ENCODE results near the gene NUBP2. TPM values are rescaled to one million over a fixed set of nuclear protein-coding genes. Genes with fewer than 3 reads are reported as not detected.

NUBP2 gene
- total and polyA plus RNA-seq, 2 donors (not counting 3 experiments of a cell fraction or from before 2014, with no cell fraction given): 55.0 to 69.6 TPM

- no peaks in the 10 kb centered on the region for H3K9me3 ChIP-seq (replicated peaks; ENCODE audit: control insufficient read depth, insufficient read depth, low read length)
- CTCF ChIA-PET: no interaction called here
- no peak overlapping the region for H3K9ac ChIP-seq (replicated peaks; ENCODE audit: extremely low read depth, insufficient read depth, low read length)
- H3K9me1 ChIP-seq (replicated peaks; ENCODE audit: control insufficient read depth, extremely low read depth, insufficient read depth, low read length): no peaks in the 10 kb centered on the region
- no peaks in the 10 kb centered on the region for H3K79me2 ChIP-seq (ENCODE audit: control insufficient read depth, insufficient read depth, low read length)
- DNase-seq (ENCODE audit: low read depth, low spot score) (no peak), FAIRE-seq (no peak)
- H3K27ac ChIP-seq (ENCODE audit: insufficient read depth, low read depth, low read length): no peak overlapping the region
- no peaks in the 10 kb centered on the region for H3K4me1 ChIP-seq (ENCODE audit: control insufficient read depth, extremely low read depth, insufficient read depth, low read length)
- peaks cover 0 to 27% of the 10 kb centered on the region in 2 experiments for H3K36me3 ChIP-seq (ENCODE audit: control insufficient read depth in 2 of 2, extremely low read depth in 1 of 2, insufficient read depth in 2 of 2, low read length in 2 of 2)
- no peaks in the 10 kb centered on the region for H4K20me1 ChIP-seq (replicated peaks; ENCODE audit: control insufficient read depth, extremely low read depth, insufficient read depth, low read length)
- no peak overlapping the region for H3K4me2 ChIP-seq (ENCODE audit: insufficient read depth, low read length)
- no peak for TF ChIP-seq POLR2A (IDR thresholded peaks at IDR 0.05; ENCODE audit: low read depth, low read length)
- TF ChIP-seq EZH2 (IDR thresholded peaks at IDR 0.05; ENCODE audit: borderline replicate concordance, low read depth, low read length, severe bottlenecking): no peak
- TF ChIP-seq MAX (IDR thresholded peaks at IDR 0.05; ENCODE audit: insufficient read depth, insufficient read length): no peak
- TF ChIP-seq POLR2AphosphoS5 (IDR thresholded peaks at IDR 0.05; ENCODE audit: insufficient read depth, low read depth, low read length): no peak
- POLR2A ChIA-PET: no interaction called here
- BruUV-seq (replicated peaks): no TSS peak
- no peak overlapping the region for H2AFZ ChIP-seq (ENCODE audit: low read depth, low read length)
- no peaks in the 10 kb centered on the region for H3K27me3 ChIP-seq (ENCODE audit: control insufficient read depth in 2 of 2, insufficient read depth in 2 of 2, low read length in 2 of 2)
- dilution Hi-C loops (cut with MboI; ENCODE audit: extremely low pct_ligation_motif_present, low sequenced_read_pairs) (no loop called here), intact Hi-C loops (cut with micrococcal nuclease) (no loop called here)
- H3K4me3 ChIP-seq (replicated peaks in 1 of 3; ENCODE audit: insufficient read depth in 1 of 3, low read depth in 1 of 3, low read length in 3 of 3): no peak overlapping the region
These were observed 25.9 kb downstream of the NUBP2 start for GRCh38 chr16:1808691-1809090.

- no peaks in the 10 kb centered on the region for H3K4me1 ChIP-seq (ENCODE audit: control insufficient read depth, extremely low read depth, insufficient read depth, low read length)
- no peaks in the 10 kb centered on the region for H3K79me2 ChIP-seq (ENCODE audit: control insufficient read depth, insufficient read depth, low read length)
- H3K4me3 ChIP-seq (replicated peaks in 1 of 3; ENCODE audit: insufficient read depth in 1 of 3, low read depth in 1 of 3, low read length in 3 of 3): no peak overlapping the region
- peaks cover 0 to 28% of the 10 kb centered on the region in 2 experiments for H3K36me3 ChIP-seq (ENCODE audit: control insufficient read depth in 2 of 2, extremely low read depth in 1 of 2, insufficient read depth in 2 of 2, low read length in 2 of 2)
- FAIRE-seq (no peak), DNase-seq (ENCODE audit: low read depth, low spot score) (no peak)
- ChIA-PET POLR2A (no interaction called here), CTCF (no interaction called here)
- H3K27me3 ChIP-seq (ENCODE audit: control insufficient read depth in 2 of 2, insufficient read depth in 2 of 2, low read length in 2 of 2): no peaks in the 10 kb centered on the region
- H4K20me1 ChIP-seq (replicated peaks; ENCODE audit: control insufficient read depth, extremely low read depth, insufficient read depth, low read length): no peaks in the 10 kb centered on the region
- no peak overlapping the region for H3K27ac ChIP-seq (ENCODE audit: insufficient read depth, low read depth, low read length)
- no peak overlapping the region for H3K9ac ChIP-seq (replicated peaks; ENCODE audit: extremely low read depth, insufficient read depth, low read length)
- TF ChIP-seq POLR2A (IDR thresholded peaks at IDR 0.05; ENCODE audit: low read depth, low read length) (no peak), MYC (IDR thresholded peaks at IDR 0.05; ENCODE audit: low read depth, low read length) (no peak), GATA2 (IDR thresholded peaks at IDR 0.05; ENCODE audit: insufficient read depth, insufficient read length, low read depth, low read length) (no peak), JUN (IDR thresholded peaks at IDR 0.05; ENCODE audit: borderline replicate concordance, insufficient read depth, insufficient read length, low read depth) (no peak), FOS (IDR thresholded peaks at IDR 0.05; ENCODE audit: borderline replicate concordance, insufficient read depth, low read length) (no peak), MAX (IDR thresholded peaks at IDR 0.05; ENCODE audit: insufficient read depth, insufficient read length) (no peak), POLR2AphosphoS5 (IDR thresholded peaks at IDR 0.05; ENCODE audit: insufficient read depth, low read depth, low read length) (no peak), EZH2 (IDR thresholded peaks at IDR 0.05; ENCODE audit: borderline replicate concordance, low read depth, low read length, severe bottlenecking) (no peak)
- TF ChIP-seq, protein P1, sequence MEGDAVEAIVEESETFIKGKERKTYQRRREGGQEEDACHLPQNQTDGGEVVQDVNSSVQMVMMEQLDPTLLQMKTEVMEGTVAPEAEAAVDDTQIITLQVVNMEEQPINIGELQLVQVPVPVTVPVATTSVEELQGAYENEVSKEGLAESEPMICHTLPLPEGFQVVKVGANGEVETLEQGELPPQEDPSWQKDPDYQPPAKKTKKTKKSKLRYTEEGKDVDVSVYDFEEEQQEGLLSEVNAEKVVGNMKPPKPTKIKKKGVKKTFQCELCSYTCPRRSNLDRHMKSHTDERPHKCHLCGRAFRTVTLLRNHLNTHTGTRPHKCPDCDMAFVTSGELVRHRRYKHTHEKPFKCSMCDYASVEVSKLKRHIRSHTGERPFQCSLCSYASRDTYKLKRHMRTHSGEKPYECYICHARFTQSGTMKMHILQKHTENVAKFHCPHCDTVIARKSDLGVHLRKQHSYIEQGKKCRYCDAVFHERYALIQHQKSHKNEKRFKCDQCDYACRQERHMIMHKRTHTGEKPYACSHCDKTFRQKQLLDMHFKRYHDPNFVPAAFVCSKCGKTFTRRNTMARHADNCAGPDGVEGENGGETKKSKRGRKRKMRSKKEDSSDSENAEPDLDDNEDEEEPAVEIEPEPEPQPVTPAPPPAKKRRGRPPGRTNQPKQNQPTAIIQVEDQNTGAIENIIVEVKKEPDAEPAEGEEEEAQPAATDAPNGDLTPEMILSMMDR (IDR thresholded peaks at IDR 0.05; ENCODE audit: extremely low read depth in 1 of 2, insufficient read depth in 1 of 2, low read depth in 1 of 2, low read length in 2 of 2): no peak
- no peak overlapping the region for H2AFZ ChIP-seq (ENCODE audit: low read depth, low read length)
- H3K4me2 ChIP-seq (ENCODE audit: insufficient read depth, low read length): no peak overlapping the region
- dilution Hi-C loops (cut with MboI; ENCODE audit: extremely low pct_ligation_motif_present, low sequenced_read_pairs) (no loop called here), intact Hi-C loops (cut with micrococcal nuclease) (no loop called here)
- no peaks in the 10 kb centered on the region for H3K9me1 ChIP-seq (replicated peaks; ENCODE audit: control insufficient read depth, extremely low read depth, insufficient read depth, low read length)
- no peaks in the 10 kb centered on the region for H3K9me3 ChIP-seq (replicated peaks; ENCODE audit: control insufficient read depth, insufficient read depth, low read length)
- no TSS peak for BruUV-seq (replicated peaks)
These were observed 26.6 kb downstream of the NUBP2 start for GRCh38 chr16:1809281-1809801.
